GM18861 (cell line): ENCODE data around the gene TMC3.
"Not testable (repeated sequence)": the region's sequence is repeated elsewhere in the genome, so short reads cannot be mapped to it uniquely, and the experiment has no call there.

Source experiments
- ATAC-seq: cut with Tn5 transposase; IDR thresholded peaks from one replicate; pipeline ENCODE4 v1.9.1; 2021; ENCODE audit not compliant: unreplicated experiment

Gene TMC3

GRCh38 chr15:81373775-81374395, at the start of gene TMC3:
TMC3 (minus strand) TSS chr15:81374213; CDS start chr15:81374077, 136 bp downstream.
- no peak for ATAC-seq

- no peak for ATAC-seq
Measured at GRCh38 chr15:81421461-81421860, 47.4 kb upstream of the TMC3 start.

GRCh38 chr15:81419332-81419943, 45.4 kb upstream of the TMC3 start:
- ATAC-seq = no peak

- ATAC-seq = no peak
Measured at GRCh38 chr15:81418891-81419290, 44.9 kb upstream of the TMC3 start.

- ATAC-seq = no peak
Measured at GRCh38 chr15:81418444-81418843, 44.4 kb upstream of the TMC3 start.

GRCh38 chr15:81414274-81414968, 40.4 kb upstream of the TMC3 start:
- ATAC-seq = not testable (repeated sequence)

GRCh38 chr15:81413851-81414250, 39.8 kb upstream of the TMC3 start:
- no peak for ATAC-seq

- no peak for ATAC-seq
Measured at GRCh38 chr15:81411969-81412633, 38.1 kb upstream of the TMC3 start.

- ATAC-seq = no peak
Measured at GRCh38 chr15:81411051-81411450, 37.0 kb upstream of the TMC3 start.

- ATAC-seq = no peak
Measured at GRCh38 chr15:81410318-81410753, 36.3 kb upstream of the TMC3 start.

GRCh38 chr15:81407718-81408117, 33.7 kb upstream of the TMC3 start:
- ATAC-seq = no peak

- no peak for ATAC-seq
Measured at GRCh38 chr15:81407176-81407575, 33.2 kb upstream of the TMC3 start.

- ATAC-seq = no peak
Measured at GRCh38 chr15:81400640-81401236, 26.7 kb upstream of the TMC3 start.

GRCh38 chr15:81398910-81399551, 25.0 kb upstream of the TMC3 start:
- ATAC-seq = no peak

- ATAC-seq = no peak
Measured at GRCh38 chr15:81398456-81398855, 24.4 kb upstream of the TMC3 start.

- ATAC-seq = no peak
Measured at GRCh38 chr15:81394603-81395002, 20.6 kb upstream of the TMC3 start.

GRCh38 chr15:81391657-81392056, 17.6 kb upstream of the TMC3 start:
- no peak for ATAC-seq

GRCh38 chr15:81388436-81388770, 14.4 kb upstream of the TMC3 start:
- no peak for ATAC-seq

- ATAC-seq = no peak
Measured at GRCh38 chr15:81387621-81388435, 13.8 kb upstream of the TMC3 start.

GRCh38 chr15:81386947-81387346, 12.9 kb upstream of the TMC3 start:
- no peak for ATAC-seq
